ENCODE data around the gene SEC31B. TPM values are rescaled to one million over a fixed set of nuclear protein-coding genes. Genes with fewer than 3 reads are reported as not detected.

The SEC31B gene
- total and polyA plus RNA-seq, 8 donors: 8.8 to 27.6 (median 22.8) TPM

GRCh38 chr10:100482834-100483185 is 36.9 kb downstream of the SEC31B start:
- Histone ChIP-seq H3K4me3 (peak overlapping the region in 1 of 2 donors; percentile 42), H3K9me3 (no peaks in the 10 kb centered on the region), H3K27me3 (peaks cover 15 to 52% of the 10 kb centered on the region in 2 donors), H3K36me3 (peaks cover 0 to 25% of the 10 kb centered on the region in 2 donors), H3K4me1 (peaks cover 11 to 23% of the 10 kb centered on the region in 2 donors), H3K27ac (no peak overlapping the region)
- peak in 1 of 2 donors; percentile 4 for TF ChIP-seq CTCF (IDR thresholded peaks at IDR 0.05)
- intact Hi-C loops (cut with DNase I): no loop called here
- DNase-seq: no peak
- ATAC-seq: no peak

GRCh38 chr10:100482181-100482833 is 37.4 kb downstream of the SEC31B start:
- peak; percentile 76 to 83 for TF ChIP-seq CTCF (IDR thresholded peaks at IDR 0.05)
- Histone ChIP-seq H3K36me3 (peaks cover 0 to 20% of the 10 kb centered on the region in 2 donors), H3K27ac (no peak overlapping the region), H3K9me3 (no peaks in the 10 kb centered on the region), H3K4me3 (peak overlapping the region; percentile 35 to 42), H3K4me1 (peaks cover 11 to 23% of the 10 kb centered on the region in 2 donors), H3K27me3 (peaks cover 15 to 53% of the 10 kb centered on the region in 2 donors)
- peak; percentile 62 to 91 (median 76) for DNase-seq
- intact Hi-C loops (cut with DNase I): no loop called here
- peak; percentile 93 for ATAC-seq

DNA sequence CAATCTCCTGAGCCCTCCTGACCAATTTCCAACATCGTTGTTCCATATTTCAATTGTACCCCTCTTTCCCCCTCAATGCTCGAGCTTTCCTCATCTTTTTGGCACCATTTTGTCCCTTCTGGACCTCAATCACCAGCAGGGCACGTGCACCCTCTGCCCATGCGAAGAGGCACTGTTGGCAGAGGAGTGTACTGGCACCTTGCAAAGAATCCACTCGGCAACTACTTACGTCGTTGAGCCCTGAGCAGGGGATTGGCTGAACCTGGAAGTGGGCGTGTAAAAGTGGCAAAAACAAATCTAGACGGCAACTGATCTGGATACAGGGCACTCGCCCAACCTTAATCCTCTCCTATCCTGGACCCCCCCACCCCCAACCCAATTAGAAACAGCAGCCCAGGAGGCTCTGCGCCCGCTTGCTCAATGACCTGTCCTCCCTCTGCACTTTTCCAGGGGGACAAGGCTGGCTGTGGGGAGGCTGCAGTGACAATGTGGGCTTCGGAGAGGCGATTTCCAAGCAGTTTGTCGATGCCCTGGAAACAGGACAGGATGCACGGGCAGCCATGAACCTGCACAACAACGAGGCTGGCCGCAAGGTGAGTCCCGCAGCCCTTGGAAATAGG is 38.1 kb downstream of the SEC31B start:
- H3K4me1 ChIP-seq: peaks cover 11 to 23% of the 10 kb centered on the region in 2 donors
- peaks cover 15 to 53% of the 10 kb centered on the region in 2 donors for H3K27me3 ChIP-seq
- intact Hi-C loops (cut with DNase I): no loop called here
- no peak overlapping the region for H3K27ac ChIP-seq
- peaks cover 0 to 13% of the 10 kb centered on the region in 2 donors for H3K36me3 ChIP-seq
- H3K4me3 ChIP-seq: peak overlapping the region; percentile 35 to 42
- no peak for TF ChIP-seq CTCF (IDR thresholded peaks at IDR 0.05)
- ATAC-seq: peak; percentile 95
- peak; percentile 79 to 89 (median 86) for DNase-seq
- H3K9me3 ChIP-seq: no peaks in the 10 kb centered on the region

DNA sequence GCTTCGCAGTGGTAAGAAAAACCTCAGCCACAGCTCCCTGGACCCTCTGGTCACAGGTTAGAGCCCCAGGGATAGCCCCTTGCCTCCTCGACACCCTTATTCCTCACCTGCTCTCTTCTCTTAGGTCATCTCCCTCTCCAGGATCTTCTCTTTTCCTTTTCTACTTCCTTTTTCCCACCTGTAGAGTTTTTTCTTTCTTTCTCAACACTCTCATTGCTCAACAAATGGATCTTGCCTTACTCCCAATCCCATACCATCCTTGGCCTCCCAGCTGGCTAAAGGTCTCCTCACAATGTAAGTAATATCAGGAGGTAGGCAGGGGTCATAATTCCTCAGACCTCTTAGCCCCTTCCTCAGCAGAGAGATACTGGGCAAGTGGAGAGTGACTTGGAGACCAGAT is 39.7 kb downstream of the SEC31B start:
- Histone ChIP-seq H3K27ac (no peak overlapping the region), H3K4me3 (no peak overlapping the region), H3K36me3 (peaks cover 0 to under 1% of the 10 kb centered on the region in 2 donors), H3K27me3 (peaks cover 15 to 53% of the 10 kb centered on the region in 2 donors), H3K4me1 (peaks cover 11 to 23% of the 10 kb centered on the region in 2 donors), H3K9me3 (no peaks in the 10 kb centered on the region)
- no peak for ATAC-seq
- DNase-seq: no peak
- TF ChIP-seq CTCF (IDR thresholded peaks at IDR 0.05): no peak
- intact Hi-C loops (cut with DNase I): no loop called here

DNA sequence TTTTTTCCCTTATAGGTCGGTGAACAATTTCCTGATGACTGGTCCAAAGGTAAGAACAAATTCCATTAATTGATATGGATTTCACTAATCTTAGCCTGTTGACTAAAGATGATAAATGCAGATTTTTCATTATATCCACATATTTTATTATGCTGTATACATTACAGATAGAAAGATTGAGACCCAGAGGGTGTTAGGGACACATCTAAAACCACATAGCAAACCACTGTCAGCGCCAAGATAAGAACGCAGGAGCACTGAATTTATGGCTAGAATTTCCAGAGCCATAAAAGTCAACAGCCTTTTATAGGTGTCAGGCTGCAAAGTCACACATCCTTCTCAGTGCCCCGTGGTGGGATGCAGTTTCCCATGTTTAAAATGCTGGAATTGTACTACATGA is 40.6 kb downstream of the SEC31B start:
- H3K9me3 ChIP-seq: no peaks in the 10 kb centered on the region
- TF ChIP-seq CTCF (IDR thresholded peaks at IDR 0.05): no peak
- peaks cover 11 to 23% of the 10 kb centered on the region in 2 donors for H3K4me1 ChIP-seq
- intact Hi-C loops (cut with DNase I): no loop called here
- H3K36me3 ChIP-seq: no peaks in the 10 kb centered on the region
- DNase-seq (no peak), ATAC-seq (no peak)
- no peak overlapping the region for H3K27ac ChIP-seq
- peaks cover 15 to 54% of the 10 kb centered on the region in 2 donors for H3K27me3 ChIP-seq
- no peak overlapping the region for H3K4me3 ChIP-seq
